ENCODE data around the gene TBC1D4.

GRCh38 chr13:75480671-75481175, 1.2 kb downstream of the TBC1D4 start:
- no peak for TF ChIP-seq EP300 (IDR thresholded peaks at IDR 0.05)
- no peak for TF ChIP-seq CTCF (IDR thresholded peaks at IDR 0.05)
